SK-N-SH treated with all-trans-retinoic acid at 6 μM for 48 hours (cell line): ENCODE results near the gene THOC7.

Experiments used
- ATAC-seq: fragments of 200-7000 bp; cut with Tn5 transposase; 3 replicates; pipeline ENCODE4 v1.9.1; 2020; ENCODE audit warnings: mild to moderate bottlenecking, moderate library complexity
- ARNTL ChIP-seq: fragments of 450-650 bp; formaldehyde crosslinking; IDR thresholded peaks from 2 replicates; pipeline ENCODE4 v1.5.0; 2020; ENCODE audit warnings: low read depth, mild to moderate bottlenecking, moderate library complexity, borderline replicate concordance
- CSDC2 ChIP-seq: fragments of 250-450 bp; sonication (Bioruptor Pico); IDR thresholded peaks from 2 replicates; pipeline ENCODE4 v1.5.0; 2020; ENCODE audit warnings: mild to moderate bottlenecking, moderate library complexity
- GLIS3 ChIP-seq: fragments of 250-450 bp; sonication (Bioruptor Pico); IDR thresholded peaks from 2 replicates; pipeline ENCODE4 v1.5.0; 2020; ENCODE audit warnings: mild to moderate bottlenecking, moderate library complexity
- ISL1 ChIP-seq: fragments of 250-450 bp; sonication (Bioruptor Pico); IDR thresholded peaks from 2 replicates; pipeline ENCODE4 v2.1.2; 2022; ENCODE audit warnings: mild to moderate bottlenecking, moderate library complexity
- OSR1 ChIP-seq: fragments of 250-450 bp; sonication (Bioruptor Pico); IDR thresholded peaks from 2 replicates; pipeline ENCODE4 v1.8.0; 2022; ENCODE audit warnings: moderate library complexity, mild to moderate bottlenecking, inconsistent platforms
- PPARA ChIP-seq: fragments of 250-450 bp; sonication (Bioruptor Pico); IDR thresholded peaks from 2 replicates; pipeline ENCODE4 v1.5.0; 2020; ENCODE audit warnings: mild to moderate bottlenecking, borderline replicate concordance
- RARB ChIP-seq: fragments of 250-450 bp; sonication (Bioruptor Pico); IDR thresholded peaks from 2 replicates; pipeline ENCODE4 v1.8.0; 2021; ENCODE audit warnings: mild to moderate bottlenecking, moderate library complexity
- SNAI2 ChIP-seq: fragments of 250-450 bp; sonication (Bioruptor Pico); IDR thresholded peaks from 2 replicates; pipeline ENCODE4 v1.5.0; 2020; ENCODE audit warnings: mild to moderate bottlenecking, moderate library complexity
- ZFP3 ChIP-seq: fragments of 250-450 bp; sonication (Bioruptor Pico); IDR thresholded peaks from 2 replicates; pipeline ENCODE4 v1.5.0; 2020; ENCODE audit warnings: mild to moderate bottlenecking, moderate library complexity
- ZFP30 ChIP-seq: fragments of 450-650 bp; formaldehyde crosslinking; IDR thresholded peaks from 2 replicates; pipeline ENCODE4 v1.5.0; 2022; ENCODE audit warnings: mild to moderate bottlenecking, moderate library complexity
- ZNF70 ChIP-seq: fragments of 450-650 bp; formaldehyde crosslinking; IDR thresholded peaks from 2 replicates; pipeline ENCODE4 v1.5.0; 2020; ENCODE audit warnings: mild to moderate bottlenecking, moderate library complexity
- ZNF8 ChIP-seq: fragments of 450-650 bp; formaldehyde crosslinking; IDR thresholded peaks from 2 replicates; pipeline ENCODE4 v1.5.0; 2020; ENCODE audit warnings: mild to moderate bottlenecking, moderate library complexity
- TF ChIP-seq, protein P1 (sequence below): fragments of 250-450 bp; sonication (Bioruptor Pico); IDR thresholded peaks from 2 replicates; pipeline ENCODE4 v1.8.0; 2020; ENCODE audit warnings: mild to moderate bottlenecking, moderate library complexity, borderline replicate concordance
- TF ChIP-seq, protein P2 (sequence below): fragments of 250-450 bp; sonication (Bioruptor Pico); IDR thresholded peaks from 2 replicates; pipeline ENCODE4 v1.5.1; 2021; ENCODE audit warnings: mild to moderate bottlenecking, moderate library complexity
- TF ChIP-seq, protein P3 (sequence below): fragments of 250-450 bp; sonication (Bioruptor Pico); IDR thresholded peaks from 2 replicates; pipeline ENCODE4 v1.8.0; 2021; ENCODE audit warnings: low read depth, mild to moderate bottlenecking, moderate library complexity, borderline replicate concordance

THOC7 gene

DNA sequence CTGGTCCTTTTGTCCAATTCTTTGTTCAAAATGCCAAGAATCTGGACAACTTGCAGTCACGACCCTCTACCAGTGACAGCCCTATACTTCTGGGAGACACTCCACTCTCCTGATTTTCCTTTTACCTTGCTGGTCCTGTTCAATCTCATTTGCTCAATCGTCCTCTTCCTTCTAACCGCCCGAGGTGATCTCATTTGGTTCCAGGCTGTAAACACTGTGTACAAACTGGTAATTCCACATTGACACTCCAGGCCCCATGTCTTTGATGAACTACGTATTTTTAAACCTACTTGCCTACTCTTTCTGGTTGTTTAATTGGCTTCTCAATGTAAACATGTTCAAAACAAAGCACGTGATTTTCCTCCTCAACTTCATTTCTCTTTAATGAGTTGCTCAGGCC, 68.2 kb downstream of the THOC7 start:
- TF ChIP-seq PPARA (CRISPR knock-in tag) (no peak), CSDC2 (CRISPR knock-in tag) (no peak), SNAI2 (no peak), ZFP30 (no peak), ZNF70 (CRISPR knock-in tag) (no peak), ZFP3 (no peak), OSR1 (no peak), RARB (CRISPR knock-in tag) (no peak), GLIS3 (CRISPR knock-in tag) (no peak)
- TF ChIP-seq, protein P1, sequence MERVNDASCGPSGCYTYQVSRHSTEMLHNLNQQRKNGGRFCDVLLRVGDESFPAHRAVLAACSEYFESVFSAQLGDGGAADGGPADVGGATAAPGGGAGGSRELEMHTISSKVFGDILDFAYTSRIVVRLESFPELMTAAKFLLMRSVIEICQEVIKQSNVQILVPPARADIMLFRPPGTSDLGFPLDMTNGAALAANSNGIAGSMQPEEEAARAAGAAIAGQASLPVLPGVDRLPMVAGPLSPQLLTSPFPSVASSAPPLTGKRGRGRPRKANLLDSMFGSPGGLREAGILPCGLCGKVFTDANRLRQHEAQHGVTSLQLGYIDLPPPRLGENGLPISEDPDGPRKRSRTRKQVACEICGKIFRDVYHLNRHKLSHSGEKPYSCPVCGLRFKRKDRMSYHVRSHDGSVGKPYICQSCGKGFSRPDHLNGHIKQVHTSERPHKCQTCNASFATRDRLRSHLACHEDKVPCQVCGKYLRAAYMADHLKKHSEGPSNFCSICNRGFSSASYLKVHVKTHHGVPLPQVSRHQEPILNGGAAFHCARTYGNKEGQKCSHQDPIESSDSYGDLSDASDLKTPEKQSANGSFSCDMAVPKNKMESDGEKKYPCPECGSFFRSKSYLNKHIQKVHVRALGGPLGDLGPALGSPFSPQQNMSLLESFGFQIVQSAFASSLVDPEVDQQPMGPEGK (CRISPR knock-in tag), result no peak
- ATAC-seq, result no peak

DNA sequence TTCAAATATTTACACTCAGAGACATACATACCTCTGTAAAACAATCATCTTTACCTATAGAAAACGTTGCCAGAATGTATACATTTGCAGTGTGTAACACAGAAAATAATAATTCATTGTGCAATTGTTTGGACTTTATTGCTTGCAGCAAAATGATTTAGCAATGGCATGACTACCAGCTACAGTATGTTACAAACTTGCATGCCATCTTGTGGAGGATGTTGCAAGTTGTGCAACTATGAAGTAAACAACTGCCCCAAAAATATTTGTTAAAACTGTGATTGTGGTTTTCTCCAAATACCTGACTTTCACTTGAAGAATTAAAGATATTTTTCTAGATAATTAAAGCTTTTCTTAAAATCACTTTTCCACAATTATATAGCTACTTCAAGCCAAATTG, 71.6 kb downstream of the THOC7 start:
- peak; percentile 74 for ATAC-seq
- TF ChIP-seq GLIS3 (CRISPR knock-in tag), result no peak
- TF ChIP-seq ZNF70 (CRISPR knock-in tag), result no peak
- TF ChIP-seq ARNTL, result no peak
- TF ChIP-seq ISL1 (CRISPR knock-in tag), result no peak
- no peak for TF ChIP-seq ZNF8 (CRISPR knock-in tag)
- TF ChIP-seq ZFP30, result no peak
- TF ChIP-seq, protein P2, sequence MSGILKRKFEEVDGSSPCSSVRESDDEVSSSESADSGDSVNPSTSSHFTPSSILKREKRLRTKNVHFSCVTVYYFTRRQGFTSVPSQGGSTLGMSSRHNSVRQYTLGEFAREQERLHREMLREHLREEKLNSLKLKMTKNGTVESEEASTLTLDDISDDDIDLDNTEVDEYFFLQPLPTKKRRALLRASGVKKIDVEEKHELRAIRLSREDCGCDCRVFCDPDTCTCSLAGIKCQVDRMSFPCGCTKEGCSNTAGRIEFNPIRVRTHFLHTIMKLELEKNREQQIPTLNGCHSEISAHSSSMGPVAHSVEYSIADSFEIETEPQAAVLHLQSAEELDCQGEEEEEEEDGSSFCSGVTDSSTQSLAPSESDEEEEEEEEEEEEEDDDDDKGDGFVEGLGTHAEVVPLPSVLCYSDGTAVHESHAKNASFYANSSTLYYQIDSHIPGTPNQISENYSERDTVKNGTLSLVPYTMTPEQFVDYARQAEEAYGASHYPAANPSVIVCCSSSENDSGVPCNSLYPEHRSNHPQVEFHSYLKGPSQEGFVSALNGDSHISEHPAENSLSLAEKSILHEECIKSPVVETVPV (CRISPR knock-in tag), result no peak
- TF ChIP-seq ZFP3, result no peak
- no peak for TF ChIP-seq PPARA (CRISPR knock-in tag)
- TF ChIP-seq, protein P3, sequence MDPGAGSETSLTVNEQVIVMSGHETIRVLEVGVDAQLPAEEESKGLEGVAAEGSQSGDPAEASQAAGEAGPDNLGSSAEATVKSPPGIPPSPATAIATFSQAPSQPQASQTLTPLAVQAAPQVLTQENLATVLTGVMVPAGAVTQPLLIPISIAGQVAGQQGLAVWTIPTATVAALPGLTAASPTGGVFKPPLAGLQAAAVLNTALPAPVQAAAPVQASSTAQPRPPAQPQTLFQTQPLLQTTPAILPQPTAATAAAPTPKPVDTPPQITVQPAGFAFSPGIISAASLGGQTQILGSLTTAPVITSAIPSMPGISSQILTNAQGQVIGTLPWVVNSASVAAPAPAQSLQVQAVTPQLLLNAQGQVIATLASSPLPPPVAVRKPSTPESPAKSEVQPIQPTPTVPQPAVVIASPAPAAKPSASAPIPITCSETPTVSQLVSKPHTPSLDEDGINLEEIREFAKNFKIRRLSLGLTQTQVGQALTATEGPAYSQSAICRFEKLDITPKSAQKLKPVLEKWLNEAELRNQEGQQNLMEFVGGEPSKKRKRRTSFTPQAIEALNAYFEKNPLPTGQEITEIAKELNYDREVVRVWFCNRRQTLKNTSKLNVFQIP (CRISPR knock-in tag), result no peak
